Measurements from ENCODE around the gene PPM1E.

DNA sequence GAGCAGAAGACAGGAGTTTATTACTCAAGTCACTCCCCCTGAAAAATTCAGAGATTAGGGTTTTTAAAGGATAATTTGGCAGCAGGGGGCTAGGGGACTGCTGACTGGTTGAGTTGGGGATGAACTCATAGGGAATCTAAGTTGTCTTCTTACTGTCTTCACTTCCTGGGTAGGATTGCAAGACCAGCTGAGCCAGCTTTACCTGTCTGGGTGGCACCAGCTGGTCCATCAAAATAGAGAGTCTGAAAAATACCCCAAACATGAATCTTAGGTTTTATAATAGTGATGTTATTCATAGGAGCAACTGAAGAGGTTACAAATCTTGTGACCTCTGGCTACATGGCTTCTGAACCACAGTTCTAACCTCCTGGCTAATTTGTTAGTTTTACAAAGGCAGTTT, 157.9 kb downstream of the PPM1E start:
- TF ChIP-seq, protein P1, sequence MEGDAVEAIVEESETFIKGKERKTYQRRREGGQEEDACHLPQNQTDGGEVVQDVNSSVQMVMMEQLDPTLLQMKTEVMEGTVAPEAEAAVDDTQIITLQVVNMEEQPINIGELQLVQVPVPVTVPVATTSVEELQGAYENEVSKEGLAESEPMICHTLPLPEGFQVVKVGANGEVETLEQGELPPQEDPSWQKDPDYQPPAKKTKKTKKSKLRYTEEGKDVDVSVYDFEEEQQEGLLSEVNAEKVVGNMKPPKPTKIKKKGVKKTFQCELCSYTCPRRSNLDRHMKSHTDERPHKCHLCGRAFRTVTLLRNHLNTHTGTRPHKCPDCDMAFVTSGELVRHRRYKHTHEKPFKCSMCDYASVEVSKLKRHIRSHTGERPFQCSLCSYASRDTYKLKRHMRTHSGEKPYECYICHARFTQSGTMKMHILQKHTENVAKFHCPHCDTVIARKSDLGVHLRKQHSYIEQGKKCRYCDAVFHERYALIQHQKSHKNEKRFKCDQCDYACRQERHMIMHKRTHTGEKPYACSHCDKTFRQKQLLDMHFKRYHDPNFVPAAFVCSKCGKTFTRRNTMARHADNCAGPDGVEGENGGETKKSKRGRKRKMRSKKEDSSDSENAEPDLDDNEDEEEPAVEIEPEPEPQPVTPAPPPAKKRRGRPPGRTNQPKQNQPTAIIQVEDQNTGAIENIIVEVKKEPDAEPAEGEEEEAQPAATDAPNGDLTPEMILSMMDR (IDR thresholded peaks at IDR 0.05), result no peak
- no peak for TF ChIP-seq EZH2 (IDR thresholded peaks at IDR 0.05; ENCODE audit: borderline replicate concordance, insufficient read depth, low read depth, low read length, poor library complexity, severe bottlenecking)

Data from B cell (primary cell).